ENCODE data around the gene SYNPO.

Gene SYNPO

DNA sequence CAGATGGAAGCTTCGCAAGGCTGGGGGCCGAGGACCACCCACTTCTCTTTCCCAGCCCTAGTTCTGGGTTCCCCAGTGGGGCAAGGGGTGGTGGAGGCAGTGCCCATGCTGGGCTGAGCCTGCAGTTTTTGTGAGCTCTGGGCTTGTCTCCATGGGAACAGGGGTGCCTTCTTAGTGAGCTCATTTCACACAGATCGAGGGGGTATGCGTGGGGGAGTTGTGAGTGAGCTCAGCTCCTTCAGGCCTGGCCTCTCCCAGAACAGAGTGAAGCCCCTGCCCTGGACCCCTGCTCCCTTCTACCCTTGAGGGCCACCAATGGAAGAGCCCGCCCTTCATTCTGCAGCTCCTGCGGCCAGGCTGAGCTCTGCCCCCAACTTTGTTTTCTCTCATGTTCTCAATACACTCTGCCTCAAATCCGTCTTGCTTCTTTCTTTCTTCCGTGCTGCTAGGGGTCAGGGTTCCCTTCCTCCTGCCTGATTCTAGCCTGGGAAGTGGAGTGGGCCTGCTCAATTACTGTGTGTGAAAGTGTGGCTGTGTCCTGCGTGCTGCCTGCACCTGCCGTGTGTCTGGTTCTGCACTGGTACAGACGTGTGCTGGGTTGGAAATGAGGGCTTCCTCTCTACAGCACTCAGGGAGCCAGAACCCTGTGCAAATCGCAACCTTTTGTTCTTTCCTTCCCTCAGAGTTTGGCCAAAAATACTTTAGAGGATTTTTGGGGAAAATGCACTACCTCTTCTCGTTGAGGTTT, 11.6 kb downstream of the SYNPO start:
- Histone ChIP-seq H3K9me3 (ENCODE audit: control extremely low read depth in 1 of 5, control insufficient read depth in 4 of 5, insufficient read depth in 2 of 5, low read depth in 1 of 5, low read length in 4 of 5) (no peaks in the 10 kb centered on the region), H3K27ac (ENCODE audit: insufficient read depth in 1 of 2, low read depth in 1 of 2, low read length in 2 of 2, poor library complexity in 1 of 2, severe bottlenecking in 2 of 2) (no peak overlapping the region), H3K4me3 (ENCODE audit: control insufficient read depth in 1 of 7, extremely low read depth in 1 of 7, insufficient read depth in 4 of 7, low read depth in 2 of 7, low read length in 6 of 7) (no peak overlapping the region), H3K27me3 (replicated peaks in 2 of 5; ENCODE audit: control insufficient read depth in 4 of 5, insufficient read depth in 5 of 5, low read length in 4 of 5) (no peaks in the 10 kb centered on the region), H3K4me1 (ENCODE audit: control extremely low read depth in 1 of 4, control insufficient read depth in 4 of 4, insufficient read depth in 4 of 4, low read length in 3 of 4) (peaks cover 0 to 12% (median 11%) of the 10 kb centered on the region in 4 experiments), H3K36me3 (ENCODE audit: control insufficient read depth in 4 of 4, insufficient read depth in 4 of 4, low read length in 3 of 4) (no peaks in the 10 kb centered on the region)
- POLR2A ChIA-PET, result no interaction called here
- CTCF ChIA-PET, result interaction anchor here (0.7 to 5.9 kb wide), 8 partner anchors 10 to 91 kb away, joined by 3 to 63 read pairs (median 4); partner anchors contain the start of gene RBM22
- 96% methylated on average over 12 of the region's 13 CpGs for WGBS (ENCODE audit: insufficient coverage)
- no peak for DNase-seq

- Histone ChIP-seq H3K9me3 (ENCODE audit: control extremely low read depth in 1 of 5, control insufficient read depth in 4 of 5, insufficient read depth in 2 of 5, low read depth in 1 of 5, low read length in 4 of 5) (no peaks in the 10 kb centered on the region), H3K27ac (ENCODE audit: insufficient read depth in 1 of 2, low read depth in 1 of 2, low read length in 2 of 2, poor library complexity in 1 of 2, severe bottlenecking in 2 of 2) (no peak overlapping the region), H3K36me3 (ENCODE audit: control insufficient read depth in 4 of 4, insufficient read depth in 4 of 4, low read length in 3 of 4) (no peaks in the 10 kb centered on the region), H3K4me3 (ENCODE audit: control insufficient read depth in 1 of 7, extremely low read depth in 1 of 7, insufficient read depth in 4 of 7, low read depth in 2 of 7, low read length in 6 of 7) (no peak overlapping the region), H3K27me3 (replicated peaks in 2 of 5; ENCODE audit: control insufficient read depth in 4 of 5, insufficient read depth in 5 of 5, low read length in 4 of 5) (no peaks in the 10 kb centered on the region), H3K4me1 (ENCODE audit: control extremely low read depth in 1 of 4, control insufficient read depth in 4 of 4, insufficient read depth in 4 of 4, low read length in 3 of 4) (peaks cover 0 to 15% (median 12%) of the 10 kb centered on the region in 4 experiments)
- WGBS (ENCODE audit: insufficient coverage), result 90% methylated on average over 5 of the region's 5 CpGs
- CTCF ChIA-PET, result interaction anchor here (0.7 to 5.9 kb wide), 12 partner anchors 9 to 192 kb away, joined by 3 to 63 read pairs (median 3); partner anchors contain the start of gene RBM22
- no peak for DNase-seq
- POLR2A ChIA-PET, result no interaction called here
These were observed 12.8 kb downstream of the SYNPO start for GRCh38 chr5:150653145-150653761.

DNA sequence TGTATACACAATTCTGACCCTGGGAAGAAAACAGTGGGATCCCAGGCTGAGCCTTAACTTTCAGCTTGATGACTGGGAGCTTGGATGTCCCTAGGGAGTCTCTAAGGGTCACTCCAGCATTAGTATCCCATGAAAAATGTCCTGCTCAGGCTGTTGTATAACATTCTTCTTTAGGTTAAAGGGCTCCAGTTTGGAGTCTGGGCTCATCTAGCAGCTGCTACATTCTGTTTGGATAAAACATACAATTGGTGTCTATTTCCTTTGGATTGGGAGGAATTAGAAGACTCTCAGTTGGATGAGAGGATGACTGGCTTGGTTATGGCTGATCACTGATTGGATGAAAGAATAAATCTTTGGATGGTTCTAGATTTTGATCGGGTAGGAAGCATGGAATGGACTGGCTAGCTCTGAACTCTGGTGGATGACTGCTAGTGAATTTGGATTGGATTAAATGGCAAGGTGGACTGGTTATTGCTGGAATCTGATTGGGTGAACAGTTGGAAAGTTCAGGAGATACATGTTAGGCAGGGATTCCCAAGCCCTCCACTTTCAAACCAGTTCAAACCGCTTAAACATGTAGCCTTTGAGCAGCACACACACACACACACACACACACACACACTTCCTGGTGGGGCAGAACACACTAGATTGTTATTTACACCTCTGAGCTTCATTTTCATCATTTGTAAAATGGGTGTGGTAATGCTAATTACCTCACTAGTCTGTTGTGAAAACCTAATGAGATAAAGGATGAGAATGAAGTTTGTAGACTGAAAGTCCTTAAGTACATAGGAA, 13.5 kb downstream of the SYNPO start:
- Histone ChIP-seq H3K4me3 (ENCODE audit: control insufficient read depth in 1 of 7, extremely low read depth in 1 of 7, insufficient read depth in 4 of 7, low read depth in 2 of 7, low read length in 6 of 7) (no peak overlapping the region), H3K36me3 (ENCODE audit: control insufficient read depth in 4 of 4, insufficient read depth in 4 of 4, low read length in 3 of 4) (no peaks in the 10 kb centered on the region), H3K4me1 (ENCODE audit: control extremely low read depth in 1 of 4, control insufficient read depth in 4 of 4, insufficient read depth in 4 of 4, low read length in 3 of 4) (peaks cover 0 to 15% (median 12%) of the 10 kb centered on the region in 4 experiments), H3K27me3 (replicated peaks in 2 of 5; ENCODE audit: control insufficient read depth in 4 of 5, insufficient read depth in 5 of 5, low read length in 4 of 5) (no peaks in the 10 kb centered on the region), H3K9me3 (ENCODE audit: control extremely low read depth in 1 of 5, control insufficient read depth in 4 of 5, insufficient read depth in 2 of 5, low read depth in 1 of 5, low read length in 4 of 5) (no peaks in the 10 kb centered on the region), H3K27ac (ENCODE audit: insufficient read depth in 1 of 2, low read depth in 1 of 2, low read length in 2 of 2, poor library complexity in 1 of 2, severe bottlenecking in 2 of 2) (no peak overlapping the region)
- POLR2A ChIA-PET, result no interaction called here
- 100% methylated on average over 1 of the region's 2 CpGs for WGBS (ENCODE audit: insufficient coverage)
- CTCF ChIA-PET, result interaction anchor here (0.8 to 5.9 kb wide), 15 partner anchors 8 to 191 kb away, joined by 3 to 63 read pairs (median 3); partner anchors contain the start of gene RBM22
- DNase-seq, result no peak

- no peaks in the 10 kb centered on the region for H3K36me3 ChIP-seq (ENCODE audit: control insufficient read depth in 4 of 4, insufficient read depth in 4 of 4, low read length in 3 of 4)
These were observed 14.8 kb downstream of the SYNPO start for GRCh38 chr5:150655221-150655620.

GRCh38 chr5:150656191-150657132, 16.0 kb downstream of the SYNPO start:
- no peak overlapping the region for H3K27ac ChIP-seq (ENCODE audit: insufficient read depth in 1 of 2, low read depth in 1 of 2, low read length in 2 of 2, poor library complexity in 1 of 2, severe bottlenecking in 2 of 2)

More at GRCh38 chr5:150655221-150655620, 14.8 kb downstream of the SYNPO start:
- peaks cover 0 to 15% (median 12%) of the 10 kb centered on the region in 4 experiments for H3K4me1 ChIP-seq (ENCODE audit: control extremely low read depth in 1 of 4, control insufficient read depth in 4 of 4, insufficient read depth in 4 of 4, low read length in 3 of 4)
- no peaks in the 10 kb centered on the region for H3K27me3 ChIP-seq (replicated peaks in 2 of 5; ENCODE audit: control insufficient read depth in 4 of 5, insufficient read depth in 5 of 5, low read length in 4 of 5)
- H3K4me3 ChIP-seq (ENCODE audit: control insufficient read depth in 1 of 7, extremely low read depth in 1 of 7, insufficient read depth in 4 of 7, low read depth in 2 of 7, low read length in 6 of 7), result peak overlapping the region in 1 of 7 experiments; percentile 5
- no peak overlapping the region for H3K27ac ChIP-seq (ENCODE audit: insufficient read depth in 1 of 2, low read depth in 1 of 2, low read length in 2 of 2, poor library complexity in 1 of 2, severe bottlenecking in 2 of 2)
- no peak for DNase-seq
- WGBS (ENCODE audit: insufficient coverage), result 80% methylated on average over 1 of the region's 3 CpGs
- ChIA-PET CTCF (interaction anchor here (1.0 to 5.9 kb wide), 9 partner anchors 8 to 195 kb away, joined by 3 to 63 read pairs (median 3); no protein-coding TSS in a partner anchor), POLR2A (no interaction called here)
- no peaks in the 10 kb centered on the region for H3K9me3 ChIP-seq (ENCODE audit: control extremely low read depth in 1 of 5, control insufficient read depth in 4 of 5, insufficient read depth in 2 of 5, low read depth in 1 of 5, low read length in 4 of 5)

GRCh38 chr5:150658121-150658520, 17.7 kb downstream of the SYNPO start:
- Histone ChIP-seq H3K4me3 (ENCODE audit: control insufficient read depth in 1 of 7, extremely low read depth in 1 of 7, insufficient read depth in 4 of 7, low read depth in 2 of 7, low read length in 6 of 7) (no peak overlapping the region), H3K27ac (ENCODE audit: insufficient read depth in 1 of 2, low read depth in 1 of 2, low read length in 2 of 2, poor library complexity in 1 of 2, severe bottlenecking in 2 of 2) (no peak overlapping the region), H3K27me3 (replicated peaks in 2 of 5; ENCODE audit: control insufficient read depth in 4 of 5, insufficient read depth in 5 of 5, low read length in 4 of 5) (peaks cover 0 to 4% (median 0%) of the 10 kb centered on the region in 5 experiments), H3K36me3 (ENCODE audit: control insufficient read depth in 4 of 4, insufficient read depth in 4 of 4, low read length in 3 of 4) (no peaks in the 10 kb centered on the region), H3K4me1 (ENCODE audit: control extremely low read depth in 1 of 4, control insufficient read depth in 4 of 4, insufficient read depth in 4 of 4, low read length in 3 of 4) (peaks cover 0 to 15% (median 12%) of the 10 kb centered on the region in 4 experiments), H3K9me3 (ENCODE audit: control extremely low read depth in 1 of 5, control insufficient read depth in 4 of 5, insufficient read depth in 2 of 5, low read depth in 1 of 5, low read length in 4 of 5) (no peaks in the 10 kb centered on the region)
- ChIA-PET POLR2A (no interaction called here), CTCF (interaction anchor here (0.6 to 5.9 kb wide), 10 partner anchors 10 to 201 kb away, joined by 3 to 63 read pairs (median 4); partner anchors contain the start of gene IRGM)
- 88% methylated on average over 1 of the region's 4 CpGs for WGBS (ENCODE audit: insufficient coverage)
- DNase-seq, result no peak

More at GRCh38 chr5:150656191-150657132, 16.0 kb downstream of the SYNPO start:
- peak; percentile 69 to 89 (median 86) for DNase-seq
- no peaks in the 10 kb centered on the region for H3K27me3 ChIP-seq (replicated peaks in 2 of 5; ENCODE audit: control insufficient read depth in 4 of 5, insufficient read depth in 5 of 5, low read length in 4 of 5)
- ChIA-PET CTCF (interaction anchor here (0.9 to 5.9 kb wide), 10 partner anchors 12 to 197 kb away, joined by 3 to 63 read pairs (median 4); no protein-coding TSS in a partner anchor), POLR2A (no interaction called here)
- peaks cover 0 to 15% (median 12%) of the 10 kb centered on the region in 4 experiments for H3K4me1 ChIP-seq (ENCODE audit: control extremely low read depth in 1 of 4, control insufficient read depth in 4 of 4, insufficient read depth in 4 of 4, low read length in 3 of 4)
- peak overlapping the region; percentile 41 to 84 (median 67) for H3K4me3 ChIP-seq (ENCODE audit: control insufficient read depth in 1 of 7, extremely low read depth in 1 of 7, insufficient read depth in 4 of 7, low read depth in 2 of 7, low read length in 6 of 7)
- no peaks in the 10 kb centered on the region for H3K36me3 ChIP-seq (ENCODE audit: control insufficient read depth in 4 of 4, insufficient read depth in 4 of 4, low read length in 3 of 4)
- no peaks in the 10 kb centered on the region for H3K9me3 ChIP-seq (ENCODE audit: control extremely low read depth in 1 of 5, control insufficient read depth in 4 of 5, insufficient read depth in 2 of 5, low read depth in 1 of 5, low read length in 4 of 5)
- 1% methylated on average over 62 of the region's 99 CpGs for WGBS (ENCODE audit: insufficient coverage)
